Jurkat, Clone E6-1 (cell line): Measurements from ENCODE around the gene CEP20.
"Not testable (repeated sequence)": the region's sequence is repeated elsewhere in the genome, so short reads cannot be mapped to it uniquely, and the experiment has no call there.

ENCODE experiments used
- DNase-seq: peaks from one replicate; pipeline ENCODE4 v3.0.0-alpha.2; 2011; ENCODE audit warnings: low read depth, low spot score
- H3K4me3 ChIP-seq: 2 replicates; pipeline ENCODE4 v1.5.1; 2011; ENCODE audit warnings: mild to moderate bottlenecking, low read length, control low read depth, moderate library complexity

The CEP20 gene

DNA sequence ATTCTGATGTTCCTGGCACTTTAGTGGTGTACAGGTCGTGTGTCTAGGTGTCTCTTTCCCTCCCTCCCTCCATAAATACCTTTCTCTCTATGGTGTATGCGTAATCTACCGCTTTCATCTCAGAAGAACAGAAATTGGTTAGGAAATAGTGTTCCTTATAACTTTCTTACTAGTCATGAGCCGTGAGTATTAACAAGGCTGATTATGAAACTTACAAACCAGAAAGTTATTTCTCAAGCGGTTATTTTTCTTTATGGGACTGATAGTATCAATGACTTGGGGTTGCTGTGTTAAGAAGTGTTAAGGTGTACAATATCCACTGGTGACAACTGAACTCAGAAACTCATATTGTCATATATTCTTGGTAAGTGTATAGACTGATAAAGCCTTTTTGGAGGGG, 18.4 kb downstream of the CEP20 start:
- no peak for DNase-seq
- H3K4me3 ChIP-seq: no peak overlapping the region

DNA sequence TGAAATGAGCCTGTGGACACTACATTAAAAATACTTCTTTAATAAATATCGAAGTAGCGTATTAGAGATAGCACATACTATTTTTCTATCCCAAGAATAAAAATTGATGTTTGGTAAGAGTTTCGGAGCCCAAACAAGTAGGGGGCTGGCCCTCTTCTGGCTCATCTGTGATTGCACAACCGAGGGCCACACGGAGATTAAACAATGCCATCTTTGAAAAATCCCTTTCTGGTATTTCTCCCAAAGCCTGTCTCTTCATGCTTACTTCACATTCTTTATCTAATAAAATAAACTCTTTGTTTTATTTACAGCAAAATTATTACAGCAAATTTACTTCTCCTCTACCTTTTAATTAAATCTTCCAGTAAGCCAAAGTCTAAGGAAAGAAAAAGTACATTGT, 22.0 kb downstream of the CEP20 start:
- DNase-seq: no peak
- no peak overlapping the region for H3K4me3 ChIP-seq

DNA sequence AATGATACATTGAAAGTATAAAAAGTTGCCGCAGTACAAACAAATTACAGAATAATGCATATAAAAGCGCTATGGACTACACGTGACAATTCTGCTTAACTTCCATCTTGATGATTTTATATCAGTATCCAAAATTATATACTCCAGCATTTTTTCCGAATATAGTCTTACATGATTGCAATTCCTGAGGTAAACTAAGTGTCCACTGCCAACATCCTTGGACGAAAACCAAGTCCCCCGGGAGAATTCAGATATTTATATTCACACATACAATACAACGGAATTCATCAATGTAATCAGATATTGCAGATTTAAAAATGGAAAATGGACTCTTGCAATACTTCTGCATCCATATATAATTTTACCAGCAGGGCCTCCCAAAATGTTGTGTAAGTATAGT, 22.7 kb downstream of the CEP20 start:
- no peak for DNase-seq
- H3K4me3 ChIP-seq: no peak overlapping the region

DNA sequence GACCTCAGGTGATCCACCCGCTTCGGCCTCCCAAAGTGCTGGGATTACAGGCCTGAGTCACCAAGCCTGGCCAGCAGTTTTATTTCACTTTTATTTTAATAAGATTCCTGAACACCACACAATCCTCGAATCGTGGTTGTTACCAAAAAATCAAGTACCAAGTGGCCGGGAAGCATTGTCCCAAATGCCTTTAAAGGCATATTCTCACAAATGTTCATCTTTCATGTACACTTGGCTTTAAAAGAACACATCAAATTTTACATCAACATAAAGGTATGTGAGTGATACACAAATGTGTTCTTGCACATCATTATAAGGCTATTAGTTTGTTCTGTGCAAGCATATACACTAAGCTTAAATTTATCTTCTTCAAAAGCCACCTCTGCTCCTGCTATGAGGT, 23.5 kb downstream of the CEP20 start:
- no peak for DNase-seq
- no peak overlapping the region for H3K4me3 ChIP-seq

DNA sequence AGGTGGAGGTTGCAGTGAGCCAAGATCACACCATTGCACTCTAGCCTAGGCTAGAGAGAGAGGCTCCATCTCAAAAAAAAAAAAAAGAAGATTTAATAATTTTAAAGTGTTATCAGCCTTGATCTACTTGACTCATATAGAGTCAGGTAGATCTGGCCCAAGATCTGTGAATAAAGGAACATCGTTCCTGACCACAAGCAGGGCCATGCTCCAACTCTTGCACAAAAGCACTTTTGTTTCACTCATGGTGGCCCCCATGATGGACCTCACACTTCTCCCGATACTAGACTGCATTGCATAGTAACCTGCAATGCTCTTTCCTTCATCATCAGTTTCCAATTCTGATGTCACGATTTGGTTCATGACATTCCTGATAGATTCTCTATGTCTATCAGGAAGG, 26.4 kb downstream of the CEP20 start:
- no peak overlapping the region for H3K4me3 ChIP-seq

DNA sequence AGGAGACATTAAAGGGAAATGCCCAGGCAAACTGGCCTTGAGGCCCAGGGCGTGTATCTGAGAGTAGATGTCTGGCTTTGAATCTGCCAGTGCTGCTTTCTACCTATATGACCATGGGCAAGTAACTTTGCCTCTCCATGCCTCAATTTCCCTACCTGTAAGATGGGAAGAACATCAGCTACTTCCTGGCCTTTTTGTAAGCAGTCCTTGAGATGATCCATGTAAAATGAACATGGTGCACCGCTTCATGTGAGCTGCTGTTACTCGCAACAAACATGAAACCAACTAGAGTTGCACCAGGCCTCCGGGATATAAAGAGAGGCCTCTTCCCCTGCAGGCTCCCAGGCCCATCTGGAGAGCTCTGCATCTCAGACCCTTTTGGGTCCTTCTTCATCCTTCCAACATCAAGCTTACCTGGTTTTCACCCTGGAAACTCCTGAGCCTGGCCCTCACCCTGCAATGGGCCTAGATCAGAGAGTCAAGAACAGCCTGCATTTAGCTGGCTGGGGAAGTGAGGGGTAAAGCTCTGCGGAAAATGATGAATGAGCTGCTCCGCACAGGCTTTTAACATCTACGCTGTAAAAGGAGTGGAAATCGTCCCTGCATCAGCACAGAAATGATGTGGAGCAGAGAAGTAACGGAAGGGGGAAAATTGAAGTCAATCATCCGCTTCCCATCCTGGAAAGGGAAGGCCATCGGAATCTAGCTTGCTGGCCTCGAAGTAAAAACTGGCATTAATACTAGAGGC, 29.3 kb downstream of the CEP20 start:
- DNase-seq: no peak
- no peak overlapping the region for H3K4me3 ChIP-seq

More for the DNA sequence above, 26.4 kb downstream of the CEP20 start:
- DNase-seq: no peak

DNA sequence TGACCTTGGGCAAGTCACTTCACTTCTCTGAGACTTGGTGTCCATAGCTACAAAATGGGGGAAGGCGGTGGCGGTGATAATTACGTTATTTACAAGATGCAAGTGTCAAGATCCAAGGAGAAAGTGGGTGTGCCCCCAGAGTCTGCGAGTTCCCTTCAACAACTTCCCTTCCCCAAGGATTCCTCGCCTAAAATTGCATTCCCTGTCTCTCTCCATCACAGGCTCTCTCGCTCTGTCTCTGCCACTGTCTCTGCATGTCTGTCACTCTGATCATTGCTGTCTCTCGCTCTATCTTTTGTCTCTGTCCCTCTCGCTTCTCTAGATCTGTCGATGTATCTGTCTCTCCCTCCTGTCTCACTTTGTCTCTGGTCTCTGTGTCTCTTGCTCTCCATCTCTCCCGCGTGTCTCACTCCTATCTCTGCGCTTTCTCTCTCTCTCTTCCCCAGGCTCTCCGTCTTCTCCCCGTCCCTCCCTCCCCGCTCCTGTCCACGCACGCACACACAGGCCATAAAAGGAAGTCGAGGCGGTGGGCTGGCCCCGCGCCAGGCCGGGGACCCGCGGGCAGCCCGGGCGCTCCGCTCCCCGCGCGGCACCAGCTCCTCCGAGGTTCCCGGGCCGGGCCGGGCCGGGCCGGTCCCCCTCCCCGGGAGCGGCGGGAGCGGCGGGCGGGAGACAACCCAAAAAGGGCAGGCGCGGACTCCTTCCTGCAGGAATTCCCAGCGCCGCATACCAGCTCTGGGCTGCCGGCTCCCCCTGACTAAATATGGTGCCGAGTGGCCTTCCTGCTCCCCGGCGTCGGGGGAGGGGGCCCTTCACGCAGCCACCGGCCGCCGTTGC, 30.5 kb downstream of the CEP20 start:
- no peak overlapping the region for H3K4me3 ChIP-seq
- no peak for DNase-seq

DNA sequence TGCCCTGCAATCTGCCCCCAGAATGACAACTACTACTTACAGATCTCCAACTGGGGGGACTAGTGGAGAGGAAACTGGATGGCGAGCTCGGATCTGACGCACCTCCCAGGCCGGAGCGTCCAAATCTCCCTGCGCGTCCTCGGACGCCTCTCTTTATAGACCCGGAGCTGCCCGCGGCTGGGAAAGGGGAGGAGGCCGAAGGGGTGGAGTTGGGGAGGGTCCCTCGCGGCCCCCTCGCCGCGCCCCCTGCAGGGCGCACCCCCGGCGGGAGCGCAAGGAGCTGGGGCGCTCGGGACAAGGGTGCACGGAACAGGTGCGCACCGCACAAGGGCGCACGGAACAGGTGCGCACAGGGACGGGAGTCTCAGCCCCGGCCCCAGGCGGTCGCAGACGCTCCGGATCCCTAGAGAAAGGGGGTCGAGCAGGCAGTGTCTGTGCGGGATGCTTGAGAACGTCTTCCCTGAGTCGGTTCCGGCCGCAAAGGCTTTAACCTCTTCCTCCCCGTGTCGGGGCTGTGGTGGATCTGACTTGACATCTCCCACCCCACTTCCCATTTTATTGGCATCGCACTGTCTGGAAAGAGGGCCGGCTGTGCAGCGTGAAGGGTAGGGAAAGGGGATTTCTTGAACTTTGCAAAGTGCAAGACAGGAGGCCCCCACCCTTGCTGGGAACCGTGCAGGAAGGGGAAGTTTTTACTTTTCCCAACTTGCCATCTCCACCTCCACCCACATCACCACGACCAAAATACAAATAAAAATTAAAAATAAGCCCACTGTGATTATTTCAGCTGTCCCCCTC, 31.3 kb downstream of the CEP20 start, which contains the start of gene MYH11:
TSS of gene MYH11 (minus strand) at position 128 of the 798 bp plus-strand sequence. CDS start 18,776 bp downstream, outside the sequence.
- H3K4me3 ChIP-seq: no peak within 1 kb of the TSS
- DNase-seq: no peak

DNA sequence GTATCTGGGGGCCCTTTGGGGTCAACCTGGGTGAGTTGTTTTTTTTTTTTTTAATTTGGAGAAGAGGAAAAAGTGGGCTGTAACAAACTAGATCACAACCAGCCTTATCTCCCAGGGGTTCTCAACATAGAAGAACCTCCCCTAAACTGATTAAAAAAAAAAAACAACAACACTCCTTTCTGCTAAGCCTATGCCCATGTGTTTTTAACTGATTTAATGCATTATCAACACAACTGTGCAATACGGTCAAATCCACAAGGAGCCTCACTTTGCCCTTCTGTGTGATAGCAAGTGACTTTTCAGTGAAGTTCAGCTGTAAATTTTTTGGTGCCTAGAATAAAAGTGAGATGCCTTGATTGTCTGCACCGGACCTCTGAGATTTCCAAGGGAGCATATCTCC, 32.2 kb downstream of the CEP20 start:
- no peak overlapping the region for H3K4me3 ChIP-seq
- no peak for DNase-seq

DNA sequence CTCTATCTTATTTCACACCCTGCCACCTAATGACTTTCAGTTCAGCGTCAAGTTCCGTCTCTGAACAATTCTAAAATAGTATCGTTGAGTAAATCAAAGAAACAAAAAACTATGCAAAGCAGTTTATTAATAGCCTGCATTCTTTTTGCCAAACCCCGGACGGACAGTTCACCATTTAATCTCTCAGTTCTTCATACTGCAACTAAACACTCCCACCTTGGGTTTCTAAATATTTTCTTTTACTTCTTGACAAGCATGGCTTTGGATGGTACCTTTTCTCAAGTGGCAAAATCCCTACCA, 32.7 kb downstream of the CEP20 start:
- no peak overlapping the region for H3K4me3 ChIP-seq
- DNase-seq: no peak

DNA sequence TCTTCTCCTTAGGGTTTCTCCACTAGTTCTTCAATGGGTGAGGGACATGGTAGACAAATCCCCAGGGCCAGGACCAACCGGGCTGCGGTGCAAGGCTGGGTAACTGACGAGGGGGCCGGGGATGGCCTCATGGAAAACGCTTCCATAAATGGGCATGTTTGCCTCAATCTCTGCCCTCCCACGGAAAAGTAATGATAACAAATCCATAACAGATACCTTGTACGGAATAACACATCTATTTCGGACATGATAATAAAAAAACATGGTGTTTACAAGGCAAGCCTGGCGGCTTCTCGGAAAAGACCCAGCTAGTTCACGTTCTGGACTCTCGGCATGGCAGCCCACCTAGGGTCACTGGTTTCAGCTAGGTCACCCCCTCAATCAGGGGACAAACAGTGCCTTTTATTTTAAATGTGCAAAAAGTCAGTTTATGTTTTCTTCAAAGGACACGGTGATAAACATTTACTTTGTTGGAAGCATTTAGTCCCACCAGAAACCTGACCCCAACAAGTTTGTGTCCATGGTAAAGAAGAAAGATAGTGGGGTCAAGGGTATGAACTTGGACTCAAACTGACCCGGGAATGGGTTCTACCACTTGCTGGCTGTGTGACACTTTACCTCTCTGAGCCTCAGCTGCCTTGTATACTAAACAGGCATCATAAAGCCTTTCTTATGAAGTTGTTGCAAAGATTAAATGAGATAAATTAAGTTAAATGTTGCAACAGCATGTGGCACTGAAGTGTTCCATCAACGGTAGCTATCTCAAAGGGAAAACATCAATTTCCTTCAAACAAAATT, 33.3 kb downstream of the CEP20 start:
- no peak overlapping the region for H3K4me3 ChIP-seq
- DNase-seq: no peak

DNA sequence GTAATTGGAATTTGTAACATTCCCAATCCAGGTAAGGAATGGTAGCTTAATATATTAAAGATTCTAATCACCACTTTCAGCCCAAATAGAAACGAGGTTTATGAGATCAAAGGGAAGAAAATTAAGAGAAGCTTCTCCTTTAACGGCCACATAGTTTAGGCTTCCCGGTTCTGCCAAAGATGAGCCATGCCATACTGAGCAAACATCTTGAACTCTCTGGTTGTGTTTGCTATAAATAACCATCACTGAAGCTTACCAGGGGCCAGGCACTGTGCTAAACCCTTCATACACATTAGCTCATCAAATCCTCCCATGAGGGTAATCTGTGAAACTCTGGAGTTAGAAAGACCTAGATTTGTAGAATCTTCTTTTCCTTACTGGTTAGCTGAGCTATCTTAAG, 34.3 kb downstream of the CEP20 start:
- no peak for DNase-seq

DNA sequence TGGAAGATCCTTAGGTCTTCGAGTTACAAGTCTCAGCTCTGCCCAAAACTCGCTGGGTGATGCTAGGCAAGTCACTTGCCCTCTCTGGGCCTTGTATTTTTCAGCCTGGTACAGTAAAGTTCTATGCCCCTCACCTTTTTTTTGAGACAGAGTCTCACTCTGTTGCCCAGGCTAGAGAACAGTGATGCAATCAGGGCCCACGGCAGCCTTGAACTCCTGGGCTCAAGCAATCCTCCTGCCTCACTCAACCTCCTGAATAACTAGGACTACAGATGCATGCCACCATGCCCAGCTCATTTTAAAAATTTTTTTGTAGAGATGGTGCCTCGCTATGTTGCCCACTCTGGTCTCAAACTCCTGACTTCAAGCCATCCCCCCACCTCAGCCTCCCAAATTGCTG, 35.4 kb downstream of the CEP20 start:
- no peak overlapping the region for H3K4me3 ChIP-seq
- no peak for DNase-seq

More for the DNA sequence above, 34.3 kb downstream of the CEP20 start:
- H3K4me3 ChIP-seq: no peak overlapping the region

DNA sequence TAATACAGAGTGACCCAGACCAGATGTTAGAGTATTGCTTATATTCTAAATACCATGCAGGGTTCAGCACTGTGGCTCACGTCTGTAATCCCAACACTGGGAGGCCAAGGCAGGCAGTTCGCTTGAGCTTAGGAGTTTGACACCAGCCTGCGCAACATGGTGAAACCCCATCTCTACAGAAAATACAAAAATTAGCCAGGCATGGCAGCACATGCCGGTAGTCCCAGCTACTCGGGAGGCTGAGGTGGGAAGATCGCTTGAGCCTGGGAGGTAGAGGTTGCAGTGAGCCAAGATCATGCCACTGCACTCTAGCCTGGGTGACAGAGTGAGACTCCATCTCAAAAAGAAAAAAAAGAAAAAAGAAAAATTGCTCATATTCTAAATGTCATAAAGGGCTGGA, 37.8 kb downstream of the CEP20 start:
- not testable (repeated sequence) for H3K4me3 ChIP-seq, DNase-seq

DNA sequence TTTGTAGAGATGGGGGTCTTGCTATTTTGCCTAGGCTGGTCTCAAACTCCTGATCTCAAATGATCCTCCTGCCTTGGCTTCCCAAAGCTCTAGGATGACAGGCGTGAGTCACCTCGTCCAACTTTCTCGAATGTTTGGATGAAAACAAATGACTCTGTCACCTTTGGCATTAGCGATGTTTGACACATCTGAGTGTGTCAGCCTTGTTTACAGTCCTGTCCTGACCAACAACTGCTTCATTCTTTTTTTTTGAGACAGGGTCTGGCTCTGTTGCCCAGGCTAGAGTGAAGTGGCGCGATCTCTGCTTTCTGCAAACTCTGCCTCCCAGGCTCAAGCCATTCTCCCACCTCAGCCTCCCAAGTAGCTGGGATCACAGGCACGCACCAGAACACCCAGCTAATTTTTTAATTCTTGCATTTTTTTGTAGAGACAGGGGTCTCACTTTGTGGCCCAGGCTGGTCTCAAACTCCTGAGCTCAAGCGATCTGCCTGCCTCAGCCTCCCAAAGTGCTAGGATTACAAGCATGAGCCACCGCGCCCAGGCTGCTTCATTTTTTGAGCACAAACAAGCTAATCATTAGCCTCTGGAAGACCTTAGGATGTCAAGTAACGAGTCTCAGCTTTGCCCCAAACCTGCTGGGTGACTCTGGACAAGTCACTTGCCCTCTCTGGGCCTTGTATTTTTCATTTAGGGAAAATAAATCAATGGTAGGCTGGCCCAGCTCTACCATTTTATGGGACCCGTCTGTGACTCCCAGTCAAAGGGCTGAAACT, 39.0 kb downstream of the CEP20 start:
- no peak for DNase-seq
- H3K4me3 ChIP-seq: no peak overlapping the region

DNA sequence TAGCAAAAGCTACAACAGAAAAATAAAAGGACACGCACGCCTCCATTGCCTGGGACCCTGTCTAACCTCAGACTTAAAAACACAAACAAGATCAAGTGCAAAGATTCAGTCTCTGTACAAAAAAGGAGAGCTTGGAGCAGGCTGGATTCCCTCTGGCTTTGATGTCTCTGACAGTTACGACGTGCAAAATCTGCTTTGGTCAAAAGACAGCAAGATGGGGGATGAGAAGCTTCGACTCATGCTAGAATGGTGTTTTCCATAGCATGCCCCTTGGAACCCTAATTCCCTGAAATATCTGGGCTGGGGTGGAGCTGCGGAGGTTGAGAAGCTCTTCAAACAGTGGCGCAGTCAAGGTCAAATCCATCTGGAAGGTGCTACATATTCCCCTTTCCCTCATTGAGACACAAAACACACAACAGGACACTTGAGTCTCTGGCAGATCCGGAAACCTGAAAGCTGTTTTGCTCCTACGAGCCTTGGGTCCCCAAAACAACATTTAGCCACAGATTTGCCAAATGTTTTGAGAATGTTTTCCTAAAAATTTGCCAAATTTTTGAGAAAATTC, 40.7 kb downstream of the CEP20 start:
- H3K4me3 ChIP-seq: no peak overlapping the region
- no peak for DNase-seq

DNA sequence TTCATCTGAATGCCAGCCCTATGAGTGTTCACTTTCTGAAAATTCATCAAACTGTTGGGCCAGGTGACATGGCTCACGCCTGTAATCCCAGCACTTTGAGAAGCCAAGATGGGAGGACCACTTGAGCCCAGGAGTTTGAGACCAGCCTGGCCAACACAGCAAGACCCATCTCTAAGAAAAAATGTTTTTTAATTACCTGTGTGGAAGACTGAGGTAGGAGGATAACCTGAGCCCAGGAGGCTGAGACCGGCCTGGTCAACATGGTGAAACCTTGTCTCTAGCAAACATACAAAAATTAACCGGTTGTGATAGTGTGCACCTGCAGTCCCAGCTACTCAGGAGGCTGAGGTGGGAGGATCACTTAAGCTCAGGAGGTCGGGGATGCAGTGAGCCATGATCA, 41.9 kb downstream of the CEP20 start:
- no peak for DNase-seq
- H3K4me3 ChIP-seq: no peak overlapping the region

DNA sequence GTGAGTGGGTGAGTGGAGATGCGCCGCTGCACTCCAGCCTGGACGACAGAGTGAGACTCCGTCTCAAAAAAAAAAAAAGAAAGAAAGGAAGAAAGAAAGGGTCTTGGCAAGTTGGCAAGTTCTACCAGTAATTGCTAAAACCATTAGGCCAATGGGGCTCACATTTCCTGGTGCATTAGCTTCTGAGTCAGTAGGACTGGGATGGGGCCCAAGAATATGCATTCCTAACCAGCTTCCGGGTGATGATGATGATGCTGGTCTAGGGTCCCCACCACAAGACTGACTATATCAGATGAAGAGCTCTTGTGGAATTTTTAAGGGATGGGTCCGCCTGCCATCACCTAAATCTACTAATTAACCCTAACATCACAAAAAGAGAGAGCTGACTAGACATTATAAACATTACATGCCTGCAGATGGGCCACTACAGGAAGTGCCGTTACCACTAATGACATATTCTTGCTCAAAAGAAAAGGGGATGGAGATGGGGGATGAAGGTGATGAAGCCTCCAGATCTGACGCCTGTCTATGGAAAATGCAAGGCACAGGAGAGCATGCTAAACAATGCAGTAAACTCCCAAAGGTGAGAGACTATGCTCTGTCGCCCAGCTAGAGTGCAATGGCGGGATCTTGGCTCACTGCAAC, 44.6 kb downstream of the CEP20 start:
- H3K4me3 ChIP-seq: no peak overlapping the region
- peak; percentile 9 for DNase-seq
